ENCODE measurements around the gene MALT1.
"Not testable (repeated sequence)": the region's sequence is repeated elsewhere in the genome, so short reads cannot be mapped to it uniquely, and the experiment has no call there.

The MALT1 gene

GRCh38 chr18:58671111-58671631 is at the start of gene MALT1:
Gene MALT1 (plus strand): TSS chr18:58671465. CDS start chr18:58671644, 179 bp downstream.
- DNase-seq, result peak; percentile 86 to 97

- DNase-seq, result no peak
Observed at GRCh38 chr18:58624011-58624410, 47.3 kb upstream of the MALT1 start.

GRCh38 chr18:58625839-58626238 is 45.4 kb upstream of the MALT1 start:
- no peak for DNase-seq

GRCh38 chr18:58630071-58630470 is 41.2 kb upstream of the MALT1 start:
- no peak for DNase-seq

GRCh38 chr18:58631301-58631700 is 40.0 kb upstream of the MALT1 start:
- no peak for DNase-seq

GRCh38 chr18:58632552-58632951 is 38.7 kb upstream of the MALT1 start:
- no peak for DNase-seq

- no peak for DNase-seq
Observed at GRCh38 chr18:58633874-58634273, 37.4 kb upstream of the MALT1 start.

GRCh38 chr18:58635891-58636290 is 35.4 kb upstream of the MALT1 start:
- no peak for DNase-seq

- DNase-seq, result no peak
Observed at GRCh38 chr18:58637197-58637596, 34.1 kb upstream of the MALT1 start.

- no peak for DNase-seq
Observed at GRCh38 chr18:58637946-58638345, 33.3 kb upstream of the MALT1 start.

- no peak for DNase-seq
Observed at GRCh38 chr18:58638441-58638840, 32.8 kb upstream of the MALT1 start.

GRCh38 chr18:58639237-58639636 is 32.0 kb upstream of the MALT1 start:
- no peak for DNase-seq

GRCh38 chr18:58639751-58640427 is 31.4 kb upstream of the MALT1 start:
- DNase-seq, result no peak

- no peak for DNase-seq
Observed at GRCh38 chr18:58640428-58640805, 30.8 kb upstream of the MALT1 start.

- DNase-seq, result no peak
Observed at GRCh38 chr18:58640891-58641610, 30.2 kb upstream of the MALT1 start.

- DNase-seq, result not testable (repeated sequence)
Observed at GRCh38 chr18:58643557-58643956, 27.7 kb upstream of the MALT1 start.

GRCh38 chr18:58645398-58645797 is 25.9 kb upstream of the MALT1 start:
- no peak for DNase-seq

GRCh38 chr18:58646334-58646862 is 24.9 kb upstream of the MALT1 start:
- no peak for DNase-seq

- no peak for DNase-seq
Observed at GRCh38 chr18:58649966-58650816, 21.1 kb upstream of the MALT1 start.

- not testable (repeated sequence) for DNase-seq
Observed at GRCh38 chr18:58650830-58651229, 20.4 kb upstream of the MALT1 start.

GRCh38 chr18:58653144-58653722 is 18.0 kb upstream of the MALT1 start:
- not testable (repeated sequence) for DNase-seq

- DNase-seq, result no peak
Observed at GRCh38 chr18:58653814-58654509, 17.3 kb upstream of the MALT1 start.
